ENCODE measurements around the gene PHACTR3. TPM values are rescaled to one million over a fixed set of nuclear protein-coding genes. Genes with fewer than 3 reads are reported as not detected.

Gene PHACTR3
- total RNA-seq, 1 experiment from 2014 or later = 0.10 TPM

DNA sequence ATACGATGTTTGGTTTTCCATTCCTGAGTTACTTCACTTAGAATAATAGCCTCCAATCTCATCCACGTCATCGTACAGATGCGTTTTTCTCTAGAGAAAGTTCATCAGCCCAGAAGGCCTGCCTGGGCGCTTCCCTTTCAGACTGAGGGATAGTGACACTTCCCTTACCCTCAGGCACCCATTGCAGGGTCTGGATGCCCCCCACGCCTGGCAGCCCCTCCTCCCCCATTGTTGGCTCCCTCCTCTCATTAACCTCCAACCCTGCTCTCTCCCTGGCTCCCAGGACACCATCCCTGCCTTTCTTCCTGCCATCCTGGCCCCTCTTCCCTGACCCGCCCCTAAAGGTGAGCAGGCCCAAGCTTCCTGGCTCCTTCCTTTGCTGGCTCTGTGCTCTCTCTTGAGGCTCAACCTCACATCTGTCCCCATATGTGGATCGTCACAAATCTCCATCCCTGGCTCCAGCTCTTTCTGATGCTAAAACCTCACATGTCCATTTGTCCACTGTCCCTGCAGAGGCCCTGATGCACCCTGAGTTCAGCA is 183.9 kb downstream of the PHACTR3 start:
- Histone ChIP-seq H3K27ac (ENCODE audit: low read length) (no peak overlapping the region), H3K4me1 (ENCODE audit: control insufficient read depth, insufficient read depth, low read length) (no peaks in the 10 kb centered on the region), H3K9me3 (ENCODE audit: control insufficient read depth, insufficient read depth, low read depth, low read length) (no peaks in the 10 kb centered on the region; the same call in 1 of the 2 replicates), H3K4me3 (ENCODE audit: low read depth in 2 of 2, low read length in 2 of 2) (no peak overlapping the region), H3K27me3 (ENCODE audit: control insufficient read depth, insufficient read depth, low read length) (no peaks in the 10 kb centered on the region), H3K36me3 (ENCODE audit: control insufficient read depth, insufficient read depth, low read length) (no peaks in the 10 kb centered on the region)
- intact Hi-C loops (cut with micrococcal nuclease; ENCODE audit: unreplicated experiment) = no loop called here
- POLR2A ChIA-PET = no interaction called here
- CTCF ChIA-PET = no interaction called here
- no TSS peak for BruUV-seq (replicated peaks)
- TF ChIP-seq, protein P1, sequence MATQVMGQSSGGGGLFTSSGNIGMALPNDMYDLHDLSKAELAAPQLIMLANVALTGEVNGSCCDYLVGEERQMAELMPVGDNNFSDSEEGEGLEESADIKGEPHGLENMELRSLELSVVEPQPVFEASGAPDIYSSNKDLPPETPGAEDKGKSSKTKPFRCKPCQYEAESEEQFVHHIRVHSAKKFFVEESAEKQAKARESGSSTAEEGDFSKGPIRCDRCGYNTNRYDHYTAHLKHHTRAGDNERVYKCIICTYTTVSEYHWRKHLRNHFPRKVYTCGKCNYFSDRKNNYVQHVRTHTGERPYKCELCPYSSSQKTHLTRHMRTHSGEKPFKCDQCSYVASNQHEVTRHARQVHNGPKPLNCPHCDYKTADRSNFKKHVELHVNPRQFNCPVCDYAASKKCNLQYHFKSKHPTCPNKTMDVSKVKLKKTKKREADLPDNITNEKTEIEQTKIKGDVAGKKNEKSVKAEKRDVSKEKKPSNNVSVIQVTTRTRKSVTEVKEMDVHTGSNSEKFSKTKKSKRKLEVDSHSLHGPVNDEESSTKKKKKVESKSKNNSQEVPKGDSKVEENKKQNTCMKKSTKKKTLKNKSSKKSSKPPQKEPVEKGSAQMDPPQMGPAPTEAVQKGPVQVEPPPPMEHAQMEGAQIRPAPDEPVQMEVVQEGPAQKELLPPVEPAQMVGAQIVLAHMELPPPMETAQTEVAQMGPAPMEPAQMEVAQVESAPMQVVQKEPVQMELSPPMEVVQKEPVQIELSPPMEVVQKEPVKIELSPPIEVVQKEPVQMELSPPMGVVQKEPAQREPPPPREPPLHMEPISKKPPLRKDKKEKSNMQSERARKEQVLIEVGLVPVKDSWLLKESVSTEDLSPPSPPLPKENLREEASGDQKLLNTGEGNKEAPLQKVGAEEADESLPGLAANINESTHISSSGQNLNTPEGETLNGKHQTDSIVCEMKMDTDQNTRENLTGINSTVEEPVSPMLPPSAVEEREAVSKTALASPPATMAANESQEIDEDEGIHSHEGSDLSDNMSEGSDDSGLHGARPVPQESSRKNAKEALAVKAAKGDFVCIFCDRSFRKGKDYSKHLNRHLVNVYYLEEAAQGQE (IDR thresholded peaks at IDR 0.05; ENCODE audit: insufficient read depth in 1 of 2, low read depth in 2 of 2, low read length in 1 of 2) = no peak
- TF ChIP-seq TCF7L2 (IDR thresholded peaks at IDR 0.05; ENCODE audit: low read depth, low read length) (no peak), POLR2AphosphoS5 (IDR thresholded peaks at IDR 0.05; ENCODE audit: low read depth, low read length) (no peak), SIN3A (IDR thresholded peaks at IDR 0.05; ENCODE audit: borderline replicate concordance, insufficient read depth, low read depth, low read length) (no peak)
- in situ Hi-C loops (cut with HindIII; ENCODE audit: low pct_unique_long_range_greater_than_20kb, low sequenced_read_pairs) = no loop called here
- ATAC-seq (no peak), DNase-seq (ENCODE audit: low read depth, low spot score) (no peak)

DNA sequence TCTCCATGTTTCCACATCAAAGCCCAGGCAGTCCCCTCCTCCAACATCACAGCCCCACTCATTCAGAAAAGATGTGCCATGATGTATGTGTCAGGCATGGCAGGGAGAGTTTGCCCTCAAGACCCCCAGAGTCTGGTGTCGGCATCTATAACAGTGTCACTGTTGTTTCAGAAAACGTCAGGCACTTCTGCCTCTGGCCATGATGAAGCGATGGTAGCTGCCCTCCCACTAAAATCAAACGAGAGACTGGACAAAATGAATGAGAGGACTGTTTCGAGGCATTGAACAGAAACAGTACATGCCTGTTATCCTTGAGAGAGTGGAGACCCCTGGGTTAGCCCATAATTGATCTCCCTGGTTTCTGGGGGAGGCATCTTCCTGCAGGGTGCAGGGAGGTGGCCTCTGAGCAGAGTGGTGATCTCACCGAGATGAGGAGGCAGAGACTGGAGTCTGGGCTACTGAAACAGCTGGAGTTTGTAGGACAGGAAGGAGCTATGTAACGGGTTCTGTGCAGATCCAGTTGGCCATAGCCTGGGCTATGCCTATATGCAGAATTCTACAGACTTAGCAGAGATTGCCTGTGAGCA is 184.6 kb downstream of the PHACTR3 start:
- POLR2A ChIA-PET = no interaction called here
- Histone ChIP-seq H3K27me3 (ENCODE audit: control insufficient read depth, insufficient read depth, low read length) (no peaks in the 10 kb centered on the region), H3K4me1 (ENCODE audit: control insufficient read depth, insufficient read depth, low read length) (no peaks in the 10 kb centered on the region), H3K27ac (ENCODE audit: low read length) (no peak overlapping the region), H3K9me3 (ENCODE audit: control insufficient read depth, insufficient read depth, low read depth, low read length) (no peaks in the 10 kb centered on the region; the same call in 1 of the 2 replicates), H3K4me3 (ENCODE audit: low read depth in 2 of 2, low read length in 2 of 2) (no peak overlapping the region), H3K36me3 (ENCODE audit: control insufficient read depth, insufficient read depth, low read length) (no peaks in the 10 kb centered on the region)
- BruUV-seq (replicated peaks) = no TSS peak
- intact Hi-C loops (cut with micrococcal nuclease; ENCODE audit: unreplicated experiment) = no loop called here
- TF ChIP-seq SIN3A (IDR thresholded peaks at IDR 0.05; ENCODE audit: borderline replicate concordance, insufficient read depth, low read depth, low read length) (no peak), TCF7L2 (IDR thresholded peaks at IDR 0.05; ENCODE audit: low read depth, low read length) (no peak), POLR2AphosphoS5 (IDR thresholded peaks at IDR 0.05; ENCODE audit: low read depth, low read length) (no peak)
- TF ChIP-seq, protein P1 (IDR thresholded peaks at IDR 0.05; ENCODE audit: insufficient read depth in 1 of 2, low read depth in 2 of 2, low read length in 1 of 2) = no peak
- TF ChIP-seq, protein P2, sequence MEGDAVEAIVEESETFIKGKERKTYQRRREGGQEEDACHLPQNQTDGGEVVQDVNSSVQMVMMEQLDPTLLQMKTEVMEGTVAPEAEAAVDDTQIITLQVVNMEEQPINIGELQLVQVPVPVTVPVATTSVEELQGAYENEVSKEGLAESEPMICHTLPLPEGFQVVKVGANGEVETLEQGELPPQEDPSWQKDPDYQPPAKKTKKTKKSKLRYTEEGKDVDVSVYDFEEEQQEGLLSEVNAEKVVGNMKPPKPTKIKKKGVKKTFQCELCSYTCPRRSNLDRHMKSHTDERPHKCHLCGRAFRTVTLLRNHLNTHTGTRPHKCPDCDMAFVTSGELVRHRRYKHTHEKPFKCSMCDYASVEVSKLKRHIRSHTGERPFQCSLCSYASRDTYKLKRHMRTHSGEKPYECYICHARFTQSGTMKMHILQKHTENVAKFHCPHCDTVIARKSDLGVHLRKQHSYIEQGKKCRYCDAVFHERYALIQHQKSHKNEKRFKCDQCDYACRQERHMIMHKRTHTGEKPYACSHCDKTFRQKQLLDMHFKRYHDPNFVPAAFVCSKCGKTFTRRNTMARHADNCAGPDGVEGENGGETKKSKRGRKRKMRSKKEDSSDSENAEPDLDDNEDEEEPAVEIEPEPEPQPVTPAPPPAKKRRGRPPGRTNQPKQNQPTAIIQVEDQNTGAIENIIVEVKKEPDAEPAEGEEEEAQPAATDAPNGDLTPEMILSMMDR (IDR thresholded peaks at IDR 0.05) = no peak
- no peak for ATAC-seq
- DNase-seq (ENCODE audit: low read depth, low spot score) = no peak
- in situ Hi-C loops (cut with HindIII; ENCODE audit: low pct_unique_long_range_greater_than_20kb, low sequenced_read_pairs) = no loop called here
- CTCF ChIA-PET = no interaction called here
